Lung (tissue), 12 donors: Measurements from ENCODE around the gene C4orf50. TPM values are rescaled to one million over a fixed set of nuclear protein-coding genes. Genes with fewer than 3 reads are reported as not detected.

Experiments
- ATAC-seq: fragments of 200-7000 bp; cut with Tn5 transposase; one replicate; pipeline ENCODE4 v1.9.1; 2020; ENCODE audit warnings: moderate number of reproducible peaks; ENCODE audit not compliant: insufficient read depth, low FRiP score
- DNase-seq, 3 donors: peaks; one replicate each; pipeline ENCODE4 v3.0.0-alpha.2; 2013 to 2017
- H3K27ac ChIP-seq, 2 donors: one replicate each; pipeline ENCODE4 v1.5.1; 2013; ENCODE audit warnings: mild to moderate bottlenecking in 2 of 2, moderate library complexity in 2 of 2, control low read depth in 1 of 2, inconsistent platforms in 1 of 2, low read depth in 1 of 2, low read length in 1 of 2
- H3K27me3 ChIP-seq, 3 donors: one replicate each; pipeline ENCODE4 v1.5.1; 2013; ENCODE audit warnings: low read length in 2 of 3; ENCODE audit not compliant: control insufficient read depth in 3 of 3, insufficient read depth in 3 of 3
- H3K36me3 ChIP-seq, 4 donors: one replicate each; pipeline ENCODE4 v1.5.1; 2013; ENCODE audit warnings: low read length in 4 of 4, mild to moderate bottlenecking in 1 of 4, moderate library complexity in 1 of 4; ENCODE audit not compliant: control insufficient read depth in 4 of 4, insufficient read depth in 4 of 4
- H3K4me1 ChIP-seq, 5 donors: one replicate each; pipeline ENCODE4 v1.5.1; 2013; ENCODE audit warnings: low read length in 5 of 5, mild to moderate bottlenecking in 2 of 5, moderate library complexity in 1 of 5; ENCODE audit not compliant: control insufficient read depth in 5 of 5, insufficient read depth in 5 of 5
- H3K4me3 ChIP-seq: one replicate; pipeline ENCODE4 v1.5.1; 2013; ENCODE audit warnings: mild to moderate bottlenecking, control low read depth, moderate library complexity
- H3K9ac ChIP-seq, 2 donors: one replicate each; pipeline ENCODE4 v1.5.1; 2013; ENCODE audit warnings: low read length in 2 of 2, control low read depth in 1 of 2; ENCODE audit not compliant: insufficient read depth in 1 of 2
- H3K9me3 ChIP-seq, 4 donors: one replicate each; pipeline ENCODE4 v1.5.1; 2013; ENCODE audit warnings: low read length in 3 of 4, mild to moderate bottlenecking in 1 of 4, moderate library complexity in 1 of 4; ENCODE audit not compliant: control insufficient read depth in 4 of 4, insufficient read depth in 3 of 4
- CTCF ChIP-seq: IDR thresholded peaks from 2 replicates; pipeline ENCODE4 v1.5.1; 2012; ENCODE audit warnings: mild to moderate bottlenecking; ENCODE audit errors: control extremely low read depth, extremely low read depth
- WGBS, 2 donors: extraction: QIAGEN DNeasy Blood & Tissue Kit; methylation state at CpG; one replicate each; pipeline ENCODE4 v1.1.7; 2013; 5-methylcytosine and 5-hydroxymethylcytosine counted together
- polyA plus RNA-seq, 2 donors: library from polyadenylated mRNA; stranded (reverse); fragments of 200-250 nt; gene quantifications; one replicate each; pipeline ENCODE4 v1.2.1, GENCODE V29; 2013
- total RNA-seq, 2 donors: library from RNA; depleted of rRNA in 1 of 2; stranded (reverse); fragments of >200 nt in 1 of 2; gene quantifications; one replicate each; pipeline ENCODE4 v1.2.1, GENCODE V29; 2014 to 2021
- donor health status: control.
- donor health status: control.
- donor health status: Bipolar disorder and iron deficiency.
- donor health status: healthy.
- donor health status: DM: yes; HTN: yes; CAD: no.

Gene C4orf50
- total and polyA plus RNA-seq, 4 donors = 0.02 to 0.04 (median 0.03) TPM

GRCh38 chr4:5971078-5971450 is 47.2 kb downstream of the C4orf50 start:
- Histone ChIP-seq H3K36me3 (no peaks in the 10 kb centered on the region), H3K9ac (no peak overlapping the region), H3K27me3 (peaks cover 0 to 3% (median 0%) of the 10 kb centered on the region in 3 donors), H3K4me3 (no peak overlapping the region), H3K9me3 (no peaks in the 10 kb centered on the region), H3K4me1 (no peaks in the 10 kb centered on the region), H3K27ac (no peak overlapping the region)
- 68 to 77% methylated on average over 7 of the region's 7 CpGs for WGBS, 2 donors
- ATAC-seq (no peak), DNase-seq (no peak)
- no peak for TF ChIP-seq CTCF

GRCh38 chr4:5970381-5971077 is 47.7 kb downstream of the C4orf50 start:
- no peak overlapping the region for H3K9ac ChIP-seq
- no peak overlapping the region for H3K4me3 ChIP-seq
- H3K4me1 ChIP-seq = no peaks in the 10 kb centered on the region
- no peak for TF ChIP-seq CTCF
- H3K27me3 ChIP-seq = peaks cover 0 to 3% (median 0%) of the 10 kb centered on the region in 3 donors
- no peaks in the 10 kb centered on the region for H3K9me3 ChIP-seq
- DNase-seq = peak in 2 of 3 donors; percentile 13 to 20
- no peak overlapping the region for H3K27ac ChIP-seq
- 80 to 87% methylated on average over 16 of the region's 16 CpGs for WGBS, 2 donors
- no peak for ATAC-seq
- H3K36me3 ChIP-seq = no peaks in the 10 kb centered on the region

- WGBS, 2 donors = 77 to 89% methylated on average over 6 of the region's 6 CpGs
- ATAC-seq = no peak
These were observed 48.5 kb downstream of the C4orf50 start for GRCh38 chr4:5969777-5970176.

More at GRCh38 chr4:5969777-5970176, 48.5 kb downstream of the C4orf50 start:
- no peaks in the 10 kb centered on the region for H3K4me1 ChIP-seq
- H3K9me3 ChIP-seq = no peaks in the 10 kb centered on the region
- peaks cover 0 to 3% (median 3%) of the 10 kb centered on the region in 3 donors for H3K27me3 ChIP-seq
- no peak overlapping the region for H3K4me3 ChIP-seq
- H3K36me3 ChIP-seq = no peaks in the 10 kb centered on the region
- no peak overlapping the region for H3K9ac ChIP-seq
- H3K27ac ChIP-seq = no peak overlapping the region
- TF ChIP-seq CTCF = no peak
- DNase-seq = no peak
